ENCODE results near the gene GANAB. TPM values are rescaled to one million over a fixed set of nuclear protein-coding genes. Genes with fewer than 3 reads are reported as not detected.
"Not testable (repeated sequence)": the region's sequence is repeated elsewhere in the genome, so short reads cannot be mapped to it uniquely, and the experiment has no call there.

Gene GANAB
- total RNA-seq, 1 experiment from 2014 or later = 434 TPM

DNA sequence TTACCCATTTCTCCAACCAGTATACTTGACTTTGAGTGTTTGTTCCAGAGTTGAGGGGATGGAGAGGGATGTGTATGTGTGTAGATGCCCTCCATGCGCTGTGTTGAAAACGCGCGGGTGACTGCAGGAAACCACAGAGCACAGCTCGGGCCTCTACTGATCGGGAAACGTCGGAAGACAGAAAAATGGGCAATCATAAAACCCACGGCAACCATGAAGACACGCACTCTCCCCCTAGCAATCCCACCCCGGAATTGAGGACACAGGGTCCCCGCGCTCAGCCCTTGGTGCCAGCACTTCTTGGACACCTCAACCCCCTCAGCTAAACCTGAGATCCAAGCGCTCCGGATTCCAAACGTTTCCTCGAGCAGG, 24.8 kb upstream of the GANAB start:
- DNase-seq (ENCODE audit: low read depth) = no peak
- in situ Hi-C loops (cut with HindIII; ENCODE audit: low pct_unique_long_range_greater_than_20kb, low sequenced_read_pairs) = no loop called here

DNA sequence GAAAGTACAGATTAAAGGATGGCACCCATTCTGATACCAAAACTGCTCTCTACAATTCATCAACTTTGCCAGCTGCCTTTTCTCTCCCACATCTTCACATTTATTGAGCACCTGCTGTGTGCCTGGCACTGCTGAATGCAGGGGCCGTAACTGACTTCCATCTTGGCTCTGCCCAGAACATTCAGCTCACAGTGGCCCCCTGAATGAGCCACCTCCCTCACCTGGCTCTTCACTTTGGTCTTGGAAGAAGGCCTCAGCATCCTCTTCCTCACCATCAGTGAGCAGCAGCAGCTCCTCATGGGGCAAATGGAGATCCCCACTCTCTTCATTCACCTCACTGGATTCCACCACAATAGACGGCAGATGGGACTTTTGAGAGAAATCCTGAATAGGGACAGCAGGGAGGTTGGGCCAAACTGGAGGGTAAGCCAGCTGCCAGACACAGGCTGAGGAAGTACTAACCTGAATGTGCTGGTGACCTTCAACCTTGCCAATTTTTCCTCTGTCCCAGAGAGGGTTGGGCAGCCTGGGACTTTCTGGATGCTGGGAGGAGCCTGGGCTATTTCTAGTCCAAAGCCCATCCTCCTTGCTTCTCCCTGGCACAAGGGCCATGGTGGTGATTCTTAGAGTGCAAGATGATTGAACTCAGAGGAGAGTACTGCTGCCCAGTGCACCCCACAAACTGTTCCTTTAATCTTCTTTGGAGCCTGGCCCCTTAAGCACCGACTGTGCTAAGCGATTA, 23.2 kb upstream of the GANAB start:
- peak; percentile 14 for DNase-seq (ENCODE audit: low read depth)
- in situ Hi-C loops (cut with HindIII; ENCODE audit: low pct_unique_long_range_greater_than_20kb, low sequenced_read_pairs) = no loop called here

GRCh38 chr11:62667460-62667859, 21.0 kb upstream of the GANAB start:
- DNase-seq (ENCODE audit: low read depth) = no peak
- in situ Hi-C loops (cut with HindIII; ENCODE audit: low pct_unique_long_range_greater_than_20kb, low sequenced_read_pairs) = no loop called here

GRCh38 chr11:62666259-62666926, 20.0 kb upstream of the GANAB start:
- no peak for DNase-seq (ENCODE audit: low read depth)
- in situ Hi-C loops (cut with HindIII; ENCODE audit: low pct_unique_long_range_greater_than_20kb, low sequenced_read_pairs) = no loop called here

DNA sequence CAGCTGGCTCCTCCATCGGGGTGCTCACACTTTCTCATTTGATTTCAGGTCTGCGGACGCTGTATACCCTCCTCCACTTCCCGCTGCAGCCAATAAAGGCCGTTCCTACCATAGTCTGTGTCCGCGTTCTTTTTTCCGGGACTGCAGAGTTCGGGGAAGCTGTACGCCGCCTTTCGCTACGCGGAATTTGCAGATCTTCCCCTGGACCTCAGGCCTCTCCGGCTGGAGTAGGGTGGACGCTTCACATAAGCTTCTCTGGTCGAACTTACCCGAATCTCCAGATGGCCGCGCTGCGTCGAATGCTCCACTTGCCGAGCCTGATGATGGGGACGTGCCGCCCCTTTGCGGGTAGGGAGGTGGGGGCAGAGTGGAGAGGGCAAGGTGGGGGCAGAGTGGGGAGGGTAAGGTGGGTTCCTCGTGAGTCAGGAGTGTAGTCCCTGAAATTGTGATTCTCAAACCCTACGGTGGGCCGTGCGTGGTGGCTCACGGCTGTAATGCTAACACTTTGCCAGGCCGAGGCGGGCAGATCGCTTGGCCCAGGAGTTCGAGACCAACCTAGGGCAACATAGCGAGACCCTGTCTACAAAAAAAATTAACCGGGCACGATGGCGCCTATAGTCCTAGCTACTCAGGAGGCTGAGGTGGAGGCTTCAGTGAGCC, 19.3 kb upstream of the GANAB start:
- in situ Hi-C loops (cut with HindIII; ENCODE audit: low pct_unique_long_range_greater_than_20kb, low sequenced_read_pairs) = no loop called here
- no peak for DNase-seq (ENCODE audit: low read depth)

GRCh38 chr11:62665075-62665598, 18.7 kb upstream of the GANAB start, which contains the start of the genes C11orf98 and CSKMT:
Gene C11orf98 (minus strand): TSS chr11:62665210. CDS start chr11:62665169, 41 bp downstream.
Gene CSKMT (plus strand): TSS chr11:62665312. CDS start chr11:62665880, 568 bp downstream.
- peak; percentile 87 for DNase-seq (ENCODE audit: low read depth)
- in situ Hi-C loops (cut with HindIII; ENCODE audit: low pct_unique_long_range_greater_than_20kb, low sequenced_read_pairs) = no loop called here

- no peak for DNase-seq (ENCODE audit: low read depth)
- in situ Hi-C loops (cut with HindIII; ENCODE audit: low pct_unique_long_range_greater_than_20kb, low sequenced_read_pairs) = no loop called here
Observed at GRCh38 chr11:62664405-62665074, 18.1 kb upstream of the GANAB start.

GRCh38 chr11:62656796-62657429, 10.5 kb upstream of the GANAB start:
- DNase-seq (ENCODE audit: low read depth) = no peak
- in situ Hi-C loops (cut with HindIII; ENCODE audit: low pct_unique_long_range_greater_than_20kb, low sequenced_read_pairs) = no loop called here

GRCh38 chr11:62654297-62654696, 7.9 kb upstream of the GANAB start:
- no peak for DNase-seq (ENCODE audit: low read depth)
- in situ Hi-C loops (cut with HindIII; ENCODE audit: low pct_unique_long_range_greater_than_20kb, low sequenced_read_pairs) = no loop called here

- no peak for DNase-seq (ENCODE audit: low read depth)
- in situ Hi-C loops (cut with HindIII; ENCODE audit: low pct_unique_long_range_greater_than_20kb, low sequenced_read_pairs) = no loop called here
Observed at GRCh38 chr11:62652161-62653006, 6.0 kb upstream of the GANAB start.

GRCh38 chr11:62650283-62650682, 3.9 kb upstream of the GANAB start:
- in situ Hi-C loops (cut with HindIII; ENCODE audit: low pct_unique_long_range_greater_than_20kb, low sequenced_read_pairs); DNase-seq (ENCODE audit: low read depth): not testable (repeated sequence)

GRCh38 chr11:62649486-62649885, 3.1 kb upstream of the GANAB start:
- in situ Hi-C loops (cut with HindIII; ENCODE audit: low pct_unique_long_range_greater_than_20kb, low sequenced_read_pairs) = no loop called here
- no peak for DNase-seq (ENCODE audit: low read depth)

GRCh38 chr11:62648967-62649364, 2.6 kb upstream of the GANAB start:
- in situ Hi-C loops (cut with HindIII; ENCODE audit: low pct_unique_long_range_greater_than_20kb, low sequenced_read_pairs) = no loop called here

GRCh38 chr11:62648185-62648966, 2.0 kb upstream of the GANAB start:
- in situ Hi-C loops (cut with HindIII; ENCODE audit: low pct_unique_long_range_greater_than_20kb, low sequenced_read_pairs) = no loop called here
- DNase-seq (ENCODE audit: low read depth) = no peak

More at GRCh38 chr11:62648967-62649364, 2.6 kb upstream of the GANAB start:
- no peak for DNase-seq (ENCODE audit: low read depth)

DNA sequence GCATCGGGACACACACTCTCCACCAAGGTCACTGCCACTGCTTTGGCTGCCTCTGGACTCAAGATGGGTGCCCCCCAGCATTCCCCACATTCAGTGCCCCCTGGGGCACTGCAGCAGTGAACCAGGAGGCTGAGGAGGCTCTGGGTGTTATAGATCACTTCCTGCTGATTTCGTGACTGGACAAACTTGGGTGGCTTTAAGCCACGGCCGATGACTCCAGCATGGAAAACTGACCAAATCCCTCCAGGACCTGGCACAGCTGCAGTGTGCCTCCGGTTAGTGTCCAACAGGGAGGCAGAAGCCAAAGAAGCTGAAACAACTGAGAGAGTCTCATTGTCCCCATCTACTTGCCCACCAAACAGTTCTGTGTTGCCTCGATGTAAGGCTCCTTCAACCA, 1.2 kb upstream of the GANAB start:
- DNase-seq (ENCODE audit: low read depth) = no peak
- in situ Hi-C loops (cut with HindIII; ENCODE audit: low pct_unique_long_range_greater_than_20kb, low sequenced_read_pairs) = no loop called here

GRCh38 chr11:62646825-62647608, 604 bp upstream of the GANAB start:
- DNase-seq (ENCODE audit: low read depth) = no peak
- in situ Hi-C loops (cut with HindIII; ENCODE audit: low pct_unique_long_range_greater_than_20kb, low sequenced_read_pairs) = no loop called here

Data from Caki2 (cell line).